ENCODE data around the gene LAMA3. TPM values are rescaled to one million over a fixed set of nuclear protein-coding genes. Genes with fewer than 3 reads are reported as not detected.

Gene LAMA3
- total and polyA plus RNA-seq, 2 donors (not counting 3 experiments of a cell fraction or from before 2014, with no cell fraction given), result 2.6 to 12.3 TPM

- H2AFZ ChIP-seq (ENCODE audit: low read depth, low read length), result no peak overlapping the region
- TF ChIP-seq GATA2 (IDR thresholded peaks at IDR 0.05; ENCODE audit: insufficient read depth, insufficient read length, low read depth, low read length) (no peak), MYC (IDR thresholded peaks at IDR 0.05; ENCODE audit: low read depth, low read length) (no peak), FOS (IDR thresholded peaks at IDR 0.05; ENCODE audit: borderline replicate concordance, insufficient read depth, low read length) (no peak), POLR2A (IDR thresholded peaks at IDR 0.05; ENCODE audit: low read depth, low read length) (no peak), EZH2 (IDR thresholded peaks at IDR 0.05; ENCODE audit: borderline replicate concordance, low read depth, low read length, severe bottlenecking) (no peak), MAX (IDR thresholded peaks at IDR 0.05; ENCODE audit: insufficient read depth, insufficient read length) (no peak), JUN (IDR thresholded peaks at IDR 0.05; ENCODE audit: borderline replicate concordance, insufficient read depth, insufficient read length, low read depth) (no peak), CTCF (IDR thresholded peaks at IDR 0.05; ENCODE audit: extremely low read depth in 1 of 2, insufficient read depth in 1 of 2, low read depth in 1 of 2, low read length in 2 of 2) (no peak), POLR2AphosphoS5 (IDR thresholded peaks at IDR 0.05; ENCODE audit: insufficient read depth, low read depth, low read length) (no peak)
- CTCF ChIA-PET, result interaction anchor here (1.0 to 1.5 kb wide), 5 partner anchors 14 to 279 kb away, joined by 3 to 4 read pairs (median 3); no protein-coding TSS in a partner anchor
- H3K4me3 ChIP-seq (replicated peaks in 1 of 3; ENCODE audit: insufficient read depth in 1 of 3, low read depth in 1 of 3, low read length in 3 of 3), result no peak overlapping the region
- no peaks in the 10 kb centered on the region for H3K4me1 ChIP-seq (ENCODE audit: control insufficient read depth, extremely low read depth, insufficient read depth, low read length)
- H3K36me3 ChIP-seq (ENCODE audit: control insufficient read depth in 2 of 2, extremely low read depth in 1 of 2, insufficient read depth in 2 of 2, low read length in 2 of 2), result no peaks in the 10 kb centered on the region
- dilution Hi-C loops (cut with MboI; ENCODE audit: extremely low pct_ligation_motif_present, low sequenced_read_pairs), result no loop called here
- no peaks in the 10 kb centered on the region for H3K9me1 ChIP-seq (replicated peaks; ENCODE audit: control insufficient read depth, extremely low read depth, insufficient read depth, low read length)
- BruUV-seq (replicated peaks), result no TSS peak
- H3K9ac ChIP-seq (replicated peaks; ENCODE audit: extremely low read depth, insufficient read depth, low read length), result no peak overlapping the region
- no peak overlapping the region for H3K4me2 ChIP-seq (ENCODE audit: insufficient read depth, low read length)
- POLR2A ChIA-PET, result no interaction called here
- H3K79me2 ChIP-seq (ENCODE audit: control insufficient read depth, insufficient read depth, low read length), result no peaks in the 10 kb centered on the region
- no peaks in the 10 kb centered on the region for H3K9me3 ChIP-seq (replicated peaks; ENCODE audit: control insufficient read depth, insufficient read depth, low read length)
- DNase-seq (ENCODE audit: low read depth, low spot score) (no peak), FAIRE-seq (no peak)
- H4K20me1 ChIP-seq (replicated peaks; ENCODE audit: control insufficient read depth, extremely low read depth, insufficient read depth, low read length), result no peaks in the 10 kb centered on the region
- no peak overlapping the region for H3K27ac ChIP-seq (ENCODE audit: insufficient read depth, low read depth, low read length)
- intact Hi-C loops (cut with micrococcal nuclease), result no loop called here
- H3K27me3 ChIP-seq (ENCODE audit: control insufficient read depth in 2 of 2, insufficient read depth in 2 of 2, low read length in 2 of 2), result peaks cover 0 to 9% of the 10 kb centered on the region in 2 experiments
These were observed 49.2 kb upstream of the LAMA3 start for GRCh38 chr18:23640052-23640451.

All from endothelial cell of umbilical vein (primary cell).